HG03108 (cell line): Measurements from ENCODE around the gene HLA-E.
"Not testable (repeated sequence)": the region's sequence is repeated elsewhere in the genome, so short reads cannot be mapped to it uniquely, and the experiment has no call there.

ENCODE experiments used
- ATAC-seq: cut with Tn5 transposase; IDR thresholded peaks from one replicate; pipeline ENCODE4 v1.9.1; 2021; ENCODE audit warnings: moderate library complexity; ENCODE audit not compliant: unreplicated experiment

HLA-E gene

DNA sequence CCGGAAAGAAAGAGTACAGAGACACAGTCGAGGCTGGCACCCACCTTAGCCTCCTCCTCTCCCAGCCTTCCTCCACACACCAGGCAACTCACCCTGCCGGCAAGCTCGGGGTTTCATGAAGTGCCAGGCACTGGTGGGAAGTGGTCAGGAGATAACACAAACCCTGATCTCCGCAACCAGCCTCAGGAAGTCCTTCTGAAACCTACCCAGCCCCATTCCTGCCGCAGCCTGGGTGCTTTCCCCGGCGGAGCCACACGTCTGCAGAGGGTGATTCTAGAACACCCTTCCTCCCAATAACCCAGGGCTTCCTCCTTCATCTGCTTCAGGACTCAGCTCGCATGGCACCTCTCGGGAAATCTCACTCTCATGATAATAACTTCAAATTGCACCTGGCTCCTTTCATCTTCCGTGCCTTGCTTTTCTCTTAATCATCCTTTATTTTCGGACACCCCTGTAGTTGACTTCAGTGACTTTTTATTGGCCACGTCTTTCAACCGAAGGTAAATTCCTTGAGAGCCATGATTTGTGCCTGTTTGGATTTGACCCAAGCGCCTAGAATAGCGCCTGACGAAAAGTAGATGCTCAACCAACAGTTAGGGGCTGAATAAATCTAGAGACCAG, 8.7 kb upstream of the HLA-E start:
- no peak for ATAC-seq

DNA sequence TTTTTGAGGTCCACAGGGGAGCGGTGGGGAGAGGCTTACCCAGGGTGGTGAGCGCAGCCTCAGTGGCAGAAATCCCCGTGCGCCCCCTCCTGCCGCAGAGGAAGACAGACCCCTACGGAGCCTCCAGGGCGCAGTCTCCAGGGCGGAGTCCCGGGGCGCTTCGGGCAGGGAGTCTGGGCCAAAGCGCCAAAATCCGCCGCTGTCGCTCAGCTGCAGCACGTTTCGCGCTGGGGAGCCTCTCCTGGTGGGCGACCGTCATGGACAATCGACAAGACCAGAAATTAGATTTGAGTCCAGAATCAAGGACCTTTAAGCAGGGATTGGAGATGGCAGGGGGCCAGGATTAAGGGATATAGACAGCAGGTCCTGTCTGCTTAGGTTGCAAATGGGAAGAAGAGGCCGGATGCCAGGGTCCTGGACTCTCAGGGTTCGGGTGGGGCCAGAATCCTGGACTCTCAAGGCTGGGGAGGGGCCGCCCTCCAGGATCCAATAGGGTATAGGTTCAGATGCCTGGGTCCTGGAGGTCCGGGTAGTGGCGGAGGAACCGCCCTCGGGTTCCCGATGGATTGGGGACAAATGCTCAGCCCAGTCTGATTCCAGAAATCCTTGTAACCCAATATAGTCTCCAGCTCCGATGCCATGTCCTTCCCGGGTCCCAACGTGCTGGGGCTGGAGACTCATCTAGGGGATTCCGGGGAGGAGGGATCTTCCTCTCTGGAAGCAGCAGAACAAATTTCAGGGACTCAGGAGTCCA, 7.9 kb upstream of the HLA-E start:
- no peak for ATAC-seq

DNA sequence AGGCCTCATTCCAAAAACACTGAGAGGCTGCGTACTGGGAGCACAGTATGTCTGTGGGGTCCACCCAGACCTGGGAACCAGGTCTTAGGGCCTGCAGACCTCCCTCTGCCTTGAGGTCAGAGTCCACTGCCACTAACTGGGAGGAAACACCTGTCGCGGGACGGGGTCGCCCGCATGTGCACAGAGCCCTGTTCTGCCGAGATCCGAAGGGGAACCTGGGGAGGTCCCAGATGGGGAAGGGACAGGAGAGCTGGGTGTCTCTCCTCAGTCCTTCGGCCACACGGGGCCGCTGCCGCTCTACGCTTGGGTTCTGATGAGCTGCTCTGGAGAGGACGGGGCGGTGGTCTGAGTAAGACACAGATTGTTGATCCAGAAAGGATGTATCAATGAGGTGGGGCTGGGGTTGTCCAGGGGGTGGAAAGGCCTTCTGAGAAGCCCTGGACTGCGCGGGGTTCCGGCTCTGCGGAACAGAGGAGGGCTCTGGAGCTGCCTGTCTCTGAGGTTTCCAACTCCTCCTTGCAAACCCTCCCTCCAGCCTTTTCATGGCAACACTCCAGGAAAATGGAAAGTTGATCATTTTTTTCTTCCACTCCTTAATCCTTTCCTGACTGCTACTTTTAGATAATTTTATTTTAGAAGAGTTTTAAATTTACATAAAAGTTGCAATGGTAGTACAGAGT, 7.2 kb upstream of the HLA-E start:
- peak; percentile 73 for ATAC-seq

GRCh38 chr6:30483677-30484279, 5.5 kb upstream of the HLA-E start:
- no peak for ATAC-seq

DNA sequence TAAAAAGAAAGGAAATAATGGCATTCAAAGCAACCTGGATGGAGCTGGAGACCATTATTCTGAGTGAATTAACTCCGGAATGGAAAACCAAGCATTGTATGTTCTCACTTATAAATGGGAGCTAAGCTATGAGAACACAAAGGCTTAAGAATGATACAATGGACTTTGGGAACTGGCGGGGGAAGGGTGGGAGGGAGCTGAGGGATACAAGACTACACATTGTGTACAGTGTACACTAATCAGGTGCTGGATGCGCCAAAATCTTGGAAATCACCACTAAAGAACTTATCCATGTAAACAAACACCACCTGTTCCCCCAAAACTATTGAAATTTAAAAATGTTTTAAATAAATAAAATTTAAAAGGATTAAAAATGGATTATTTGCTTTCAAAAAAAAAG, 4.1 kb upstream of the HLA-E start:
- no peak for ATAC-seq

GRCh38 chr6:30487926-30488325, 1.4 kb upstream of the HLA-E start:
- ATAC-seq = no peak

DNA sequence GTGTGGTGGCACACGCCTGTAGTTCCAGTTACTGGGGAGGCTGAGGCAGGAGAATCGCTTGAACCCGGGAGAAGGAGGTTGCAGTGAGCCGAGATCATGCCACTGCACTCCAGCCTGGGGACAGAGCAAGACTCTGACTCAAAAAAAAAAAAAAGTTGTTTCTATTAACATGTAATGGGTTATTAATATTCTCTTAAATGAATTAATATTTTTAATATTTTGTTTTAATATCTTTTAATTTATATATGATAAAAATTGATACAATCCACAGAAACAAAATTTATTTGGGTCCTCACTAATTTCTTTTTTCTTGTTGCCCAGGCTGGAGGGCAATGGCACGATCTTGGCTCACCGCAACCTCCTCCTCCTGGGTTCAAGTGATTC, 620 bp upstream of the HLA-E start:
- not testable (repeated sequence) for ATAC-seq

DNA sequence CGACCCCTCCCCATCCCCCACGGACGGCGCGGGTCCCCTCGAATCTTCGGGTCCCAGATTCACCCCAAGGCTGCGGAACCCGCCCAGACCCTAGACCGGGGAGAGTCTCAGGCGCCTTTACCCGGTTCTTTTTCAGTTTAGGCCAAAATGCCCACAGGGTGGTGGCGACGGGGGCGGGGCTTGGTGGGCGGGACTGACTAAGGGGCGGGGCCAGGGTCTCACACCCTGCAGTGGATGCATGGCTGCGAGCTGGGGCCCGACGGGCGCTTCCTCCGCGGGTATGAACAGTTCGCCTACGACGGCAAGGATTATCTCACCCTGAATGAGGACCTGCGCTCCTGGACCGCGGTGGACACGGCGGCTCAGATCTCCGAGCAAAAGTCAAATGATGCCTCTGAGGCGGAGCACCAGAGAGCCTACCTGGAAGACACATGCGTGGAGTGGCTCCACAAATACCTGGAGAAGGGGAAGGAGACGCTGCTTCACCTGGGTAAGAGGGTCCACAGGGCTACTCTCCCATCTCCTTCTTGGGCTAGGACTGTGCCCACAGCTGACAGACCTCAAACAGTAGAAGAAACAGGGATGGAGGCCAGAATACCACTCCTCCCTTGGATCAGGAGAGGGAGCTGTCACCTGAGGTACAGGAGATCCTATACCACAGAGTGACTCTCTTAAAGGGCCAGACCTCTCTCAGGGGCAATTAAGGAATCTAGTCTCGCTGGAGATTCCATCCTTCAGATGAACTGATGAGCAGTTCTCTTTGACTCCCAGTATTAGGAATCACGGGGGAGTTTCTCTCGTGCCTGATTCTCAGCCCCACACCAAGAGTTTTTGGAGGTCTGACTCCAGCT, 942 bp downstream of the HLA-E start:
- ATAC-seq = no peak

- not testable (repeated sequence) for ATAC-seq
Measured at GRCh38 chr6:30491291-30491953, 2.1 kb downstream of the HLA-E start.

DNA sequence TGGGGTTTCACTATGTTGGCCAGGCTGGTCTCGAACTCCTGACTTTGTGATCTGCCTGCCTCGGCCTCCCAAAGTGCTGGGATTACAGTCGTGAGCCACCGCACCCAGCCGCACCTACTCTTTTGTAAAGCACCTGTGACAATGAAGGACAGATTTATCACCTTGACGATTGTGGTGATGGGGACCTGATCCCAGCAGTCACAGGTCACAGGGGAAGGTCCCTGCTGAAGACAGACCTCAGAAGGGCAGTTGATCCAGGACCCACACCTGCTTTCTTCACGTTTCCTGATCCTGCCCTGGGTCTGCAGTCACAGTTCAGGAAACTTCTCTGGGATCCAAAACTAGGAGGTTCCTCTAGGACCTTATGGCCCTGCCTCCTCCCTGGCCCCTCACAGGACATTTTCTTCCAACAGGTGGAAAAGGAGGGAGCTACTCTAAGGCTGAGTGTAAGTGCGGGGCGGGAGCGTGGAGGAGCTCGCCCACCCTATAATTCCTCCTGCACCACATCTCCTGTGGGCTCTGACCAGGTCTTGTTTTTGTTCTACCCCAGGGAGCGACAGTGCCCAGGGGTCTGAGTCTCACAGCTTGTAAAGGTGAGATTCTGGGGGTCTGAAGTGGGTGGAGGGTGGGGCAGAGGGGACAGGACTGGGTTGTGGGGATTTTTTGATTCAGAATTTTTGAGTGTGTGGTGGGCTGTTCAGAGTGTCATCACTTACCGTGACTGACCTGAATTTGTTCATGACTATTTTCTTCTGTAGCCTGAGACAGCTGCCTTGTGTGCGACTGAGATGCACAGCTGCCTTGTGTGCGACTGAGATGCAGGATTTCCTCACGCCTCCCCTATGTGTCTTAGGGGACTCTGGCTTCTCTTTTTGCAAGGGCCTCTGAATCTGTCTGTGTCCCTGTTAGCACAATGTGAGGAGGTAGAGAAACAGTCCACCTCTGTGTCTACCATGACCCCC, 3.0 kb downstream of the HLA-E start:
- ATAC-seq = no peak

DNA sequence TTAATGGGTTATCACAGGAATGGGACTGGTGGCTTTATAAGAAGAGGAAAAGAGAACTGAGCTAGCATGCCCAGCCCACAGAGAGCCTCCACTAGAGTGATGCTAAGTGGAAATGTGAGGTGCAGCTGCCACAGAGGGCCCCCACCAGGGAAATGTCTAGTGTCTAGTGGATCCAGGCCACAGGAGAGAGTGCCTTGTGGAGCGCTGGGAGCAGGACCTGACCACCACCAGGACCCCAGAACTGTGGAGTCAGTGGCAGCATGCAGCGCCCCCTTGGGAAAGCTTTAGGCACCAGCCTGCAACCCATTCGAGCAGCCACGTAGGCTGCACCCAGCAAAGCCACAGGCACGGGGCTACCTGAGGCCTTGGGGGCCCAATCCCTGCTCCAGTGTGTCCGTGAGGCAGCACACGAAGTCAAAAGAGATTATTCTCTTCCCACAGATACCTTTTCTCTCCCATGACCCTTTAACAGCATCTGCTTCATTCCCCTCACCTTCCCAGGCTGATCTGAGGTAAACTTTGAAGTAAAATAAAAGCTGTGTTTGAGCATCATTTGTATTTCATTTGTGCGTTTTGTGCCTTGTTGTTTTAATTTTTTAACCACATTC, 4.4 kb downstream of the HLA-E start:
- ATAC-seq = no peak

DNA sequence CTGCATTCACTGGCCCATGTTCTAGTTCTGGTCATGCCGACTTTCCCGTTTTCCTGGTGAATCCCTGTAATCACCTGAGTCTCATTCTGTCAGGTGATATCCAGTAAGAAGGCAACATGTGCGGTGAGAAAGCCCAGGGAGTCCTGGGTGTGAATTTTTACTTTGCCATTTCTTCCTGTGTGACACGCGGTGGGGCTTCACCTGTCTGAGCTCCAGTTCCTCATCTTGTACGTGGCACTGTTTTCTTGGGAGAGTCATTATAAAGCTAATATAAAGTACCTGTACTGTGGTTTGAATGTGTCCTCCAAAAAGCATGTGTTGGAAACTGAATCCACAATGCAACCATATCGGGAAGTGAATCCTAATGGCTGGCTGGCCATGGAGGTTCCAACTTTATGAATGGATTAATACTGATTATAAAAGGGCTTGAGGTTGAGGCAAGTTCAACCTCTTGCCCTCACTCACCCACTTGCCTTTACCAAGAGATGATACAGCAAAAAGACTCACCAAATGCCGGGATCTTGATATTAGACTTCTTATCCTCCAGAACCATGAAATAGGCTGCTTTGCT, 5.1 kb downstream of the HLA-E start:
- ATAC-seq = no peak

DNA sequence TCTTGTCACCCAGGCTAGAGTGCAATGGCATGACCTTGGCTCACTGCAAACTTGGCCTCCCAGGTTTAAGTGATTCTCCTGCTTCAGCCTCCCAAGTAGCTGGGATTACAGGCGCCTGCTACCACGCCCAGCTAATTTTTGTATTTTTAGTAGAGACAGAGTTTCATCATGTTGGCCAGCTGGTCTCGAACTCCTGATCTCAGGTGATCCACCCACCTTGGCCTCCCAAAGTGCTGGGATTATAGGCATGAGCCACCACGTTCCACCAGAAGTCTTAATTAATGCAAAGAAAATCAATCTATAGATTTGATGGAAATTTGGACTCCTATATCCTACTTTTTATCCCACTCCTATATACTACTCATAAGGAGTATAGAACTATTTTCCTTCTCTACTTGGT, 5.8 kb downstream of the HLA-E start:
- not testable (repeated sequence) for ATAC-seq

- ATAC-seq = no peak
Measured at GRCh38 chr6:30495993-30496392, 6.7 kb downstream of the HLA-E start.

DNA sequence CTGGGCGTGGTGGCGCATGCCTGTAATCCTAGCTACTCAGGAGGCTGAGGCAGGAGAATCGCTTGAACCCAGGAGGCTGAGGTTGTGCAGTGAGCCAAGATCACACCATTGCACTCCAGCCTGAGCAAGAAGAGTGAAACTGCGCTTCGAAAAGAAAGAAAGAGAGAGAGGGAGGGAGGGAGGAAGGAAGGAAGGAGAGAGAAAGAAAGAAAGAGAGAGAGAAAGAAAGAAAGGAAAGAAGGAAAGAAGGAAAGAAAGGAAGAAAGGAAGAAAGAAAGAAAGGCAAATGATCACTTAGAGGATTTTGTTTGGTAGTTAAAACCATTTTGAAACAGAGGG, 7.9 kb downstream of the HLA-E start:
- ATAC-seq = not testable (repeated sequence)

GRCh38 chr6:30497714-30498113, 8.4 kb downstream of the HLA-E start:
- no peak for ATAC-seq

- ATAC-seq = not testable (repeated sequence)
Measured at GRCh38 chr6:30498705-30499104, 9.4 kb downstream of the HLA-E start.
